Nephron (organoid): ENCODE data around the gene CTLA4.

Experiments
- H3K27ac Mint-ChIP-seq, 3 experiments: 2 replicates each; pipeline ENCODE4 v1.8.0; 2020; ENCODE audit warnings: mixed read lengths in 3 of 3, mild to moderate bottlenecking in 2 of 3, moderate library complexity in 1 of 3
- H3K27me3 Mint-ChIP-seq: 2 replicates; pipeline ENCODE4 v1.8.0; 2021; ENCODE audit warnings: low read depth, mild to moderate bottlenecking, moderate library complexity, mixed read lengths
- H3K36me3 Mint-ChIP-seq: 2 replicates; pipeline ENCODE4 v1.8.0; 2020; ENCODE audit warnings: low read depth, mixed read lengths
- H3K4me1 Mint-ChIP-seq: 2 replicates; pipeline ENCODE4 v1.8.0; 2020; ENCODE audit warnings: mixed read lengths
- H3K4me3 Mint-ChIP-seq, 3 experiments: 2 replicates each; pipeline ENCODE4 v1.8.0; 2020; ENCODE audit warnings: mild to moderate bottlenecking in 3 of 3, mixed read lengths in 3 of 3, moderate library complexity in 2 of 3
- H3K9me3 Mint-ChIP-seq: 2 replicates; pipeline ENCODE4 v1.8.0; 2020; ENCODE audit warnings: mixed read lengths
- TF ChIP-seq, protein P1 (sequence below), 3 experiments: fragments of 200-600 bp; sonication (generic); IDR thresholded peaks; one replicate each; pipeline ENCODE4 v1.5.0; 2021; ENCODE audit warnings: antibody characterized with exemption in 3 of 3; ENCODE audit not compliant: unreplicated experiment in 3 of 3

CTLA4 gene

DNA sequence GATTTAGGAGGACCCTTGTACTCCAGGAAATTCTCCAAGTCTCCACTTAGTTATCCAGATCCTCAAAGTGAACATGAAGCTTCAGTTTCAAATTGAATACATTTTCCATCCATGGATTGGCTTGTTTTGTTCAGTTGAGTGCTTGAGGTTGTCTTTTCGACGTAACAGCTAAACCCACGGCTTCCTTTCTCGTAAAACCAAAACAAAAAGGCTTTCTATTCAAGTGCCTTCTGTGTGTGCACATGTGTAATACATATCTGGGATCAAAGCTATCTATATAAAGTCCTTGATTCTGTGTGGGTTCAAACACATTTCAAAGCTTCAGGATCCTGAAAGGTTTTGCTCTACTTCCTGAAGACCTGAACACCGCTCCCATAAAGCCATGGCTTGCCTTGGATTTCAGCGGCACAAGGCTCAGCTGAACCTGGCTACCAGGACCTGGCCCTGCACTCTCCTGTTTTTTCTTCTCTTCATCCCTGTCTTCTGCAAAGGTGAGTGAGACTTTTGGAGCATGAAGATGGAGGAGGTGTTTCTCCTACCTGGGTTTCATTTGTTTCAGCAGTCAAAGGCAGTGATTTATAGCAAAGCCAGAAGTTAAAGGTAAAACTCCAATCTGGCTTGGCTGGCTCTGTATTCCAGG is at the start of gene CTLA4:
Gene CTLA4, plus strand, starts transcription at position 211 of the 640 bp plus-strand sequence. Its CDS starts 172 bp downstream, at position 383.
- Mint-ChIP-seq H3K27me3 (no peaks in the 10 kb centered on the region), H3K4me1 (no peaks in the 10 kb centered on the region), H3K4me3 (no peak within 1 kb of the TSS), H3K36me3 (no peaks in the 10 kb centered on the region), H3K9me3 (peaks cover 8% of the 10 kb centered on the region), H3K27ac (no peak within 1 kb of the TSS)
- TF ChIP-seq, protein P1, sequence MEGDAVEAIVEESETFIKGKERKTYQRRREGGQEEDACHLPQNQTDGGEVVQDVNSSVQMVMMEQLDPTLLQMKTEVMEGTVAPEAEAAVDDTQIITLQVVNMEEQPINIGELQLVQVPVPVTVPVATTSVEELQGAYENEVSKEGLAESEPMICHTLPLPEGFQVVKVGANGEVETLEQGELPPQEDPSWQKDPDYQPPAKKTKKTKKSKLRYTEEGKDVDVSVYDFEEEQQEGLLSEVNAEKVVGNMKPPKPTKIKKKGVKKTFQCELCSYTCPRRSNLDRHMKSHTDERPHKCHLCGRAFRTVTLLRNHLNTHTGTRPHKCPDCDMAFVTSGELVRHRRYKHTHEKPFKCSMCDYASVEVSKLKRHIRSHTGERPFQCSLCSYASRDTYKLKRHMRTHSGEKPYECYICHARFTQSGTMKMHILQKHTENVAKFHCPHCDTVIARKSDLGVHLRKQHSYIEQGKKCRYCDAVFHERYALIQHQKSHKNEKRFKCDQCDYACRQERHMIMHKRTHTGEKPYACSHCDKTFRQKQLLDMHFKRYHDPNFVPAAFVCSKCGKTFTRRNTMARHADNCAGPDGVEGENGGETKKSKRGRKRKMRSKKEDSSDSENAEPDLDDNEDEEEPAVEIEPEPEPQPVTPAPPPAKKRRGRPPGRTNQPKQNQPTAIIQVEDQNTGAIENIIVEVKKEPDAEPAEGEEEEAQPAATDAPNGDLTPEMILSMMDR (IDR thresholded peaks at IDR 0.05; ENCODE audit: unreplicated experiment in 3 of 3), result no peak

GRCh38 chr2:203818656-203819055 is 48.9 kb upstream of the CTLA4 start:
- H3K4me1 Mint-ChIP-seq, result peaks cover 13% of the 10 kb centered on the region
- H3K27ac Mint-ChIP-seq, result no peak overlapping the region
- no peaks in the 10 kb centered on the region for H3K36me3 Mint-ChIP-seq
- H3K4me3 Mint-ChIP-seq, result no peak overlapping the region
- no peaks in the 10 kb centered on the region for H3K9me3 Mint-ChIP-seq
- TF ChIP-seq, protein P1 (IDR thresholded peaks at IDR 0.05; ENCODE audit: unreplicated experiment in 3 of 3), result no peak
- H3K27me3 Mint-ChIP-seq, result peaks cover 21% of the 10 kb centered on the region

DNA sequence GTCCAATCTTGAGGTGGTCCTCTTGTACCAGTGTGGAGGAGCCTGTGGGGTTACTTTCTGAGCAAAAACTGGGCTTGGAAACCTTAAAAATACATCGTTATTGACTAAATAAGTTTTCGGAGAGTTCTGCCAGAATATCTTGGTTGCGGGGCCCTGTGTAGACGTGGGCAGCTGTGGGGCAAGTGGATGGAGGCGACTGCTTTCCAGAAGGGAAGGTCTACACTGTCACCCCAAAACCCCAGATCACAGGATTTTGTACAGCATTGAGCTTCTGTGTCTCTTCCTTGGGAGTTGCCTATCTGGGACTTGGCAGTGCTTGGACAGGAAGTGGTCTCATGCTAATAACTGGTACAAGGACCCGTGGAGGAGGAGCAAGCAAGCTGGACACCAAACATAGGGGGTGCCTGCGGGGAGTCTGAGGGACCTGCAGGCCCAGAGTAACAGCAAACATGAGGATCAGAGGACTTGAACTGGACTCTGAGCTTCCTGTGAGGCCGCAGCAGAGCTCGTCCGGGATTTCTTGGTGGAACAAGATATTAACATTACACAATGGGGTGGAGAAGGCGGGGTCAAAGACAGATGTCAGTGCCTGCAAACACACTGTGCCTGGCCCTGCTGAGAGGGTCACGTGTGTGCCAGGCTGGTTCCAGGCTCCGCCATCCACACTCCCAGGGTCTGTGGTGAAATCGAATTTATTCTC is 48.0 kb upstream of the CTLA4 start:
- TF ChIP-seq, protein P1 (IDR thresholded peaks at IDR 0.05; ENCODE audit: unreplicated experiment in 3 of 3), result no peak
- Mint-ChIP-seq H3K4me3 (no peak overlapping the region), H3K9me3 (no peaks in the 10 kb centered on the region), H3K4me1 (peaks cover 13% of the 10 kb centered on the region), H3K27me3 (peaks cover 21% of the 10 kb centered on the region), H3K27ac (no peak overlapping the region), H3K36me3 (no peaks in the 10 kb centered on the region)

DNA sequence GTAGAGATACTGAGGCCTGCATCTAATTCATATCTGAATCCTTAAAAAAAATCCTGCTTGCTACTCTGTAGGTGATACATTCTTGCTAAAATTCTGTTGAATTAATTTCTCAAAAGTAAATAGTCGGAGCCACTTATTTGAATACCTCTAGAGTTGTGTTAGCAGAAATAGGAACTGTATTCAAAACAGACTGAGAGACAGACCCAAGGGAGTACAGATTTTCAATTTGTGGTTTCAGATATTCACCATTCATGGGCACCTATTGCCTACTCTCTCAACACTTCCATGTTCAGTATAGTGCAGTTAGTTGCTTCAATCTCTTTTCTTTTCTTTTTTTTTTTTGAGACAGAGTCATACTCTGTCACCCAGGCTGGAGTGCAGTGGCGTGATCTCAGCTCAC is 46.6 kb upstream of the CTLA4 start:
- Mint-ChIP-seq H3K9me3 (no peaks in the 10 kb centered on the region), H3K4me1 (peaks cover 5% of the 10 kb centered on the region), H3K27ac (no peak overlapping the region), H3K4me3 (no peak overlapping the region), H3K36me3 (no peaks in the 10 kb centered on the region), H3K27me3 (peaks cover 21% of the 10 kb centered on the region)
- TF ChIP-seq, protein P1 (IDR thresholded peaks at IDR 0.05; ENCODE audit: unreplicated experiment in 3 of 3), result no peak

GRCh38 chr2:203822240-203822639 is 45.3 kb upstream of the CTLA4 start:
- Mint-ChIP-seq H3K9me3 (peaks cover 2% of the 10 kb centered on the region), H3K27ac (no peak overlapping the region), H3K4me3 (no peak overlapping the region), H3K27me3 (peaks cover 10% of the 10 kb centered on the region), H3K4me1 (peaks cover 3% of the 10 kb centered on the region), H3K36me3 (no peaks in the 10 kb centered on the region)
- TF ChIP-seq, protein P1 (IDR thresholded peaks at IDR 0.05; ENCODE audit: unreplicated experiment in 3 of 3), result no peak

GRCh38 chr2:203823173-203823572 is 44.4 kb upstream of the CTLA4 start:
- TF ChIP-seq, protein P1 (IDR thresholded peaks at IDR 0.05; ENCODE audit: unreplicated experiment in 3 of 3), result no peak
- peaks cover 4% of the 10 kb centered on the region for H3K9me3 Mint-ChIP-seq
- no peaks in the 10 kb centered on the region for H3K36me3 Mint-ChIP-seq
- H3K27ac Mint-ChIP-seq, result no peak overlapping the region
- H3K4me1 Mint-ChIP-seq, result no peaks in the 10 kb centered on the region
- H3K27me3 Mint-ChIP-seq, result peaks cover 7% of the 10 kb centered on the region
- H3K4me3 Mint-ChIP-seq, result no peak overlapping the region
